Neutrophil (primary cell): ENCODE measurements around the gene CDCP1.

ENCODE experiments used
- H3K27ac ChIP-seq: fragments of 200-600 bp; sonication (generic); 2 replicates; pipeline ENCODE4 v1.5.1; 2016; ENCODE audit warnings: mild to moderate bottlenecking, moderate library complexity
- H3K27me3 ChIP-seq: fragments of 200-600 bp; sonication (generic); 2 replicates; pipeline ENCODE4 v1.6.0; 2016; ENCODE audit warnings: mild to moderate bottlenecking
- H3K36me3 ChIP-seq: fragments of 200-600 bp; sonication (generic); 2 replicates; pipeline ENCODE4 v1.5.1; 2017
- H3K4me1 ChIP-seq, 2 experiments: fragments of 200-600 bp in 1 of 2; sonication (generic) in 1 of 2; 1 replicate in 1 of 2; 2 replicates in 1 of 2; pipeline versions ENCODE4 v1.5.1 to v1.6.1; 2013 to 2016; ENCODE audit warnings: low read depth in 1 of 2, low read length in 1 of 2, mild to moderate bottlenecking in 1 of 2, moderate library complexity in 1 of 2; ENCODE audit not compliant: control insufficient read depth in 1 of 2, insufficient read depth in 1 of 2
- H3K4me3 ChIP-seq, 2 experiments: fragments of 200-600 bp in 1 of 2; sonication (generic) in 1 of 2; 1 replicate in 1 of 2; 2 replicates in 1 of 2; pipeline ENCODE4 v1.5.1; 2013 to 2016; ENCODE audit warnings: low read depth in 1 of 2, low read length in 1 of 2, mild to moderate bottlenecking in 1 of 2, moderate library complexity in 1 of 2
- H3K9me3 ChIP-seq: fragments of 200-600 bp; sonication (generic); 2 replicates; pipeline ENCODE4 v1.5.1; 2016
- TF ChIP-seq, protein P1 (sequence below): fragments of 200-600 bp; sonication (generic); IDR thresholded peaks from 2 replicates; pipeline ENCODE4 v1.5.1; 2016; ENCODE audit warnings: antibody characterized with exemption

Gene CDCP1

DNA sequence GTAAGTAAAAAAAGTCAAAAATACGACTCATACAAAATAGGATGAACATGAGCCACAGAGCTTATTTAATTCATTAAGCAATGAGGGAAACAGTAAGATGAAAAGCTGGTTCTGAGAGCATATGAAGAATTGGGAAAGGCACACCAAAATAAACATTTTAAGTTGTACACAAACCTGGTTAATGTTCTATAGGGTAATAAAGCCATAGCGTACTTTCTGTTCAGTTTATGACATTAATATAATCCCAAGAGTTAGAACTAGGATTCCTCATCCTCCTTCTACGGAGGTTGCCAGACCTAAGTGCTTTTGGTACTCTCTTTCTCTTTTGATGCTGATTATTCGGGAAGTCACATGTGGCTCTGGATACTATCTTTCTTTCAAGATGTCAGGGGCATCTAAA is 78.7 kb downstream of the CDCP1 start:
- TF ChIP-seq, protein P1, sequence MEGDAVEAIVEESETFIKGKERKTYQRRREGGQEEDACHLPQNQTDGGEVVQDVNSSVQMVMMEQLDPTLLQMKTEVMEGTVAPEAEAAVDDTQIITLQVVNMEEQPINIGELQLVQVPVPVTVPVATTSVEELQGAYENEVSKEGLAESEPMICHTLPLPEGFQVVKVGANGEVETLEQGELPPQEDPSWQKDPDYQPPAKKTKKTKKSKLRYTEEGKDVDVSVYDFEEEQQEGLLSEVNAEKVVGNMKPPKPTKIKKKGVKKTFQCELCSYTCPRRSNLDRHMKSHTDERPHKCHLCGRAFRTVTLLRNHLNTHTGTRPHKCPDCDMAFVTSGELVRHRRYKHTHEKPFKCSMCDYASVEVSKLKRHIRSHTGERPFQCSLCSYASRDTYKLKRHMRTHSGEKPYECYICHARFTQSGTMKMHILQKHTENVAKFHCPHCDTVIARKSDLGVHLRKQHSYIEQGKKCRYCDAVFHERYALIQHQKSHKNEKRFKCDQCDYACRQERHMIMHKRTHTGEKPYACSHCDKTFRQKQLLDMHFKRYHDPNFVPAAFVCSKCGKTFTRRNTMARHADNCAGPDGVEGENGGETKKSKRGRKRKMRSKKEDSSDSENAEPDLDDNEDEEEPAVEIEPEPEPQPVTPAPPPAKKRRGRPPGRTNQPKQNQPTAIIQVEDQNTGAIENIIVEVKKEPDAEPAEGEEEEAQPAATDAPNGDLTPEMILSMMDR, result no peak
- Histone ChIP-seq H3K27ac (no peak overlapping the region), H3K9me3 (no peaks in the 10 kb centered on the region), H3K27me3 (no peaks in the 10 kb centered on the region), H3K4me3 (no peak overlapping the region), H3K4me1 (peaks cover 23 to 34% of the 10 kb centered on the region in 2 experiments), H3K36me3 (no peaks in the 10 kb centered on the region)

- H3K36me3 ChIP-seq, result no peaks in the 10 kb centered on the region
- peak overlapping the region; percentile 95 for H3K27ac ChIP-seq
- no peaks in the 10 kb centered on the region for H3K27me3 ChIP-seq
- no peak overlapping the region for H3K4me3 ChIP-seq
- H3K4me1 ChIP-seq, result peaks cover 26 to 39% of the 10 kb centered on the region in 2 experiments
- TF ChIP-seq, protein P1, result no peak
- no peaks in the 10 kb centered on the region for H3K9me3 ChIP-seq
Observed at GRCh38 chr3:45066109-45066801, 79.9 kb downstream of the CDCP1 start.

GRCh38 chr3:45065373-45065720 is 80.8 kb downstream of the CDCP1 start:
- H3K27ac ChIP-seq, result peak overlapping the region; percentile 95
- TF ChIP-seq, protein P1, result no peak
- H3K4me3 ChIP-seq, result peak overlapping the region in 1 of 2 experiments; percentile 32
- no peaks in the 10 kb centered on the region for H3K9me3 ChIP-seq
- no peaks in the 10 kb centered on the region for H3K27me3 ChIP-seq
- peaks cover 26 to 39% of the 10 kb centered on the region in 2 experiments for H3K4me1 ChIP-seq
- no peaks in the 10 kb centered on the region for H3K36me3 ChIP-seq

GRCh38 chr3:45064512-45065372 is 81.4 kb downstream of the CDCP1 start:
- Histone ChIP-seq H3K27ac (peak overlapping the region; percentile 95), H3K36me3 (no peaks in the 10 kb centered on the region), H3K27me3 (no peaks in the 10 kb centered on the region), H3K4me3 (peak overlapping the region; percentile 29 to 32), H3K9me3 (no peaks in the 10 kb centered on the region), H3K4me1 (peaks cover 26 to 39% of the 10 kb centered on the region in 2 experiments)
- TF ChIP-seq, protein P1, result no peak

GRCh38 chr3:45062697-45063070 is 83.5 kb downstream of the CDCP1 start:
- Histone ChIP-seq H3K9me3 (no peaks in the 10 kb centered on the region), H3K27ac (peak overlapping the region; percentile 57), H3K4me1 (peaks cover 33 to 44% of the 10 kb centered on the region in 2 experiments), H3K4me3 (no peak overlapping the region), H3K27me3 (no peaks in the 10 kb centered on the region), H3K36me3 (no peaks in the 10 kb centered on the region)
- TF ChIP-seq, protein P1, result no peak
